MCF 10A (cell line): ENCODE measurements around the gene SRGAP3. TPM values are rescaled to one million over a fixed set of nuclear protein-coding genes. Genes with fewer than 3 reads are reported as not detected.
A peak's percentile ranks its signal among the peaks of the same experiment; 100 is the strongest.

Experiments
- BruUV-seq: library from RNA; stranded (reverse); fragments of 400-500 nt; replicated peaks from 2 replicates; lab custom pipeline; 2021; lab: Mats Ljungman, UMichigan
- CTCF ChIA-PET: fragments of 300-600 bp; sonication (Branson Sonifier 250); formaldehyde crosslinking; extraction: SDS; loops from one replicate; lab custom pipeline; 2021; ENCODE audit warnings: antibody characterized with exemption, inconsistent platforms; lab: Yijun Ruan, JAX
- POLR2A ChIA-PET: fragments of 300-600, 350-650 bp; sonication (Branson Sonifier 250); formaldehyde crosslinking; extraction: SDS; loops from one replicate; lab custom pipeline; 2020; ENCODE audit warnings: antibody characterized with exemption, inconsistent platforms; lab: Yijun Ruan, JAX
- DNase-seq: peaks from one replicate; pipeline ENCODE4 v3.0.0-alpha.2; 2018; ENCODE audit not compliant: unreplicated experiment
- H3K27ac Mint-ChIP-seq: one replicate; pipeline ENCODE4 v1.8.0; 2022; ENCODE audit warnings: mild to moderate bottlenecking, low read depth, mixed read lengths; ENCODE audit not compliant: unreplicated experiment
- H3K27me3 Mint-ChIP-seq: one replicate; pipeline ENCODE4 v1.8.0; 2022; ENCODE audit warnings: mixed read lengths; ENCODE audit not compliant: insufficient read depth, unreplicated experiment
- H3K36me3 Mint-ChIP-seq: one replicate; pipeline ENCODE4 v1.8.0; 2022; ENCODE audit warnings: mild to moderate bottlenecking, moderate library complexity, mixed read lengths; ENCODE audit not compliant: insufficient read depth, unreplicated experiment
- H3K4me1 Mint-ChIP-seq: one replicate; pipeline ENCODE4 v1.8.0; 2022; ENCODE audit warnings: mixed read lengths; ENCODE audit not compliant: insufficient read depth, unreplicated experiment
- H3K4me3 Mint-ChIP-seq: one replicate; pipeline ENCODE4 v1.8.0; 2022; ENCODE audit warnings: mild to moderate bottlenecking, moderate library complexity, mixed read lengths; ENCODE audit not compliant: unreplicated experiment
- H3K9me3 Mint-ChIP-seq: one replicate; pipeline ENCODE4 v1.8.0; 2022; ENCODE audit warnings: mixed read lengths; ENCODE audit not compliant: unreplicated experiment
- intact Hi-C: fragments of 100-400 bp; cut with micrococcal nuclease; formaldehyde crosslinking; loops from 2 replicates; pipeline ENCODE4 v1.14.1; 2022
- total RNA-seq: library from RNA; stranded (reverse); gene quantifications from 2 replicates; pipeline ENCODE4 v1.2.3, GENCODE V29; 2022
- TF ChIP-seq, protein P1 (sequence below): fragments of 200-600 bp; IDR thresholded peaks from one replicate; pipeline ENCODE4 v1.8.0; 2022; ENCODE audit warnings: antibody characterized with exemption, mild to moderate bottlenecking; ENCODE audit not compliant: unreplicated experiment

Gene SRGAP3
- total RNA-seq, 1 experiment from 2014 or later: 19.8 TPM

DNA sequence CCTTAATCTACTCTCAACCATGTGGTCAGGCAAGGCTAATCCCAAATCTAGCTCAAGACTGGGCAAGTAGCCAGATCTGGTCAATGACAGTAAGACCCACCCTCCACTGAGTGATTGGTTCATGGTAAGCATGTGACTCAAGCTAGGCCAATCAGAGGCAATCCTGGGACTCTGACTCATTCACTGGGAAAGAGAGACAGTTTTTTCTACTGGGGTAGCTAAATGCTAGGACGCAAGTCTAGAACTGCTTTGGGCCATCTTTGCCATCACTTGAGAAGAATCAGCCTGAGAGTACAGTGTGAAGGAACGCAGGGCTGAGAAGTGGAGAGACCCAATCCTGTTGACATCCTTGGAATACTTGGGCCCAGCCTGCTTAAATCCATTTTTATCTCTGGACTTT is 276.8 kb downstream of the SRGAP3 start:
- H3K4me3 Mint-ChIP-seq: no peak overlapping the region
- CTCF ChIA-PET: interaction anchor here (0.6 to 13.4 kb wide), 18 partner anchors 14 to 1053 kb away, joined by 3 to 200 read pairs (median 6); partner anchors contain the start of gene SRGAP3

GRCh38 chr3:8970971-8971589 is 278.4 kb downstream of the SRGAP3 start:
- ChIA-PET CTCF (interaction anchor here (0.7 to 13.4 kb wide), 24 partner anchors 9 to 526 kb away, joined by 3 to 200 read pairs (median 5); partner anchors contain the start of gene SRGAP3), POLR2A (interaction anchor here (0.5 to 0.6 kb wide), 2 partner anchors 693 to 718 kb away, joined by 3 read pairs; no protein-coding TSS in a partner anchor)
- H3K4me3 Mint-ChIP-seq: no peak overlapping the region
- no peaks in the 10 kb centered on the region for H3K36me3 Mint-ChIP-seq
- BruUV-seq: no TSS peak
- TF ChIP-seq, protein P1, sequence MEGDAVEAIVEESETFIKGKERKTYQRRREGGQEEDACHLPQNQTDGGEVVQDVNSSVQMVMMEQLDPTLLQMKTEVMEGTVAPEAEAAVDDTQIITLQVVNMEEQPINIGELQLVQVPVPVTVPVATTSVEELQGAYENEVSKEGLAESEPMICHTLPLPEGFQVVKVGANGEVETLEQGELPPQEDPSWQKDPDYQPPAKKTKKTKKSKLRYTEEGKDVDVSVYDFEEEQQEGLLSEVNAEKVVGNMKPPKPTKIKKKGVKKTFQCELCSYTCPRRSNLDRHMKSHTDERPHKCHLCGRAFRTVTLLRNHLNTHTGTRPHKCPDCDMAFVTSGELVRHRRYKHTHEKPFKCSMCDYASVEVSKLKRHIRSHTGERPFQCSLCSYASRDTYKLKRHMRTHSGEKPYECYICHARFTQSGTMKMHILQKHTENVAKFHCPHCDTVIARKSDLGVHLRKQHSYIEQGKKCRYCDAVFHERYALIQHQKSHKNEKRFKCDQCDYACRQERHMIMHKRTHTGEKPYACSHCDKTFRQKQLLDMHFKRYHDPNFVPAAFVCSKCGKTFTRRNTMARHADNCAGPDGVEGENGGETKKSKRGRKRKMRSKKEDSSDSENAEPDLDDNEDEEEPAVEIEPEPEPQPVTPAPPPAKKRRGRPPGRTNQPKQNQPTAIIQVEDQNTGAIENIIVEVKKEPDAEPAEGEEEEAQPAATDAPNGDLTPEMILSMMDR: peak; percentile 95
- peaks cover 10% of the 10 kb centered on the region for H3K27me3 Mint-ChIP-seq
- peak; percentile 75 for DNase-seq
- H3K27ac Mint-ChIP-seq: no peak overlapping the region
- H3K9me3 Mint-ChIP-seq: no peaks in the 10 kb centered on the region
- intact Hi-C loops: loop anchor here (1.0 kb wide), 3 partner anchors 96 to 331 kb away; partner anchors contain the start of gene OXTR
- no peaks in the 10 kb centered on the region for H3K4me1 Mint-ChIP-seq

More for the DNA sequence above, 276.8 kb downstream of the SRGAP3 start:
- Mint-ChIP-seq H3K27ac (no peak overlapping the region), H3K9me3 (no peaks in the 10 kb centered on the region), H3K4me1 (no peaks in the 10 kb centered on the region), H3K27me3 (peaks cover 10% of the 10 kb centered on the region), H3K36me3 (no peaks in the 10 kb centered on the region)
- BruUV-seq: no TSS peak
- TF ChIP-seq, protein P1: no peak
- intact Hi-C loops: no loop called here
- DNase-seq: peak; percentile 64
- POLR2A ChIA-PET: no interaction called here

GRCh38 chr3:8969241-8969640 is 280.2 kb downstream of the SRGAP3 start:
- no peak for DNase-seq
- Mint-ChIP-seq H3K36me3 (no peaks in the 10 kb centered on the region), H3K27ac (no peak overlapping the region), H3K4me1 (peaks cover 18% of the 10 kb centered on the region), H3K27me3 (peaks cover 10% of the 10 kb centered on the region), H3K4me3 (no peak overlapping the region), H3K9me3 (no peaks in the 10 kb centered on the region)
- POLR2A ChIA-PET: interaction anchor here (0.7 to 1.4 kb wide), 3 partner anchors 280 to 427 kb away, joined by 3 to 4 read pairs (median 3); partner anchors contain the start of gene SRGAP3
- no TSS peak for BruUV-seq
- TF ChIP-seq, protein P1: no peak
- intact Hi-C loops: no loop called here
- CTCF ChIA-PET: interaction anchor here (0.6 to 13.4 kb wide), 7 partner anchors 11 to 1915 kb away, joined by 3 to 200 read pairs (median 3); partner anchors contain the start of gene OXTR

- Mint-ChIP-seq H3K4me3 (no peak overlapping the region), H3K27ac (no peak overlapping the region), H3K4me1 (peaks cover 23% of the 10 kb centered on the region), H3K27me3 (peaks cover 10% of the 10 kb centered on the region), H3K36me3 (peaks cover 1% of the 10 kb centered on the region), H3K9me3 (no peaks in the 10 kb centered on the region)
- ChIA-PET CTCF (interaction anchor here (0.6 to 13.4 kb wide), 4 partner anchors 169 to 333 kb away, joined by 3 to 200 read pairs (median 4); partner anchors contain the start of gene OXTR), POLR2A (interaction anchor here (1.4 kb wide), 1 partner anchor 281 kb away, joined by 3 read pairs; the partner anchor contains the start of gene SRGAP3)
- TF ChIP-seq, protein P1: no peak
- no TSS peak for BruUV-seq
- no peak for DNase-seq
- intact Hi-C loops: no loop called here
These were observed 281.0 kb downstream of the SRGAP3 start for GRCh38 chr3:8968375-8968882.
